Right lobe of liver (tissue), 6 donors: Measurements from ENCODE around the gene SLC5A3. TPM values are rescaled to one million over a fixed set of nuclear protein-coding genes. Genes with fewer than 3 reads are reported as not detected.

Experiments
- ATAC-seq, 4 donors: fragments of 200-7000 bp; cut with Tn5 transposase; one replicate each; pipeline ENCODE4 v1.9.1; 2020; ENCODE audit warnings: mild to moderate bottlenecking in 4 of 4, moderate library complexity in 4 of 4
- DNase-seq, 3 donors: peaks; one replicate each; pipeline ENCODE4 v3.0.0-alpha.2; 2020
- H3K27ac ChIP-seq, 3 donors: fragments of 200-600 bp; one replicate each; pipeline ENCODE4 v1.8.0; 2022
- H3K27me3 ChIP-seq, 2 donors: fragments of 200-600 bp; one replicate each; pipeline ENCODE4 v1.8.0; 2022
- H3K36me3 ChIP-seq, 4 donors: fragments of 200-600 bp; sonication (generic) in 1 of 4; one replicate each; pipeline versions ENCODE4 v1.5.1 to v1.8.0; 2017 to 2022; ENCODE audit warnings: control low read depth in 1 of 4
- H3K4me1 ChIP-seq, 4 donors: fragments of 200-600 bp; sonication (generic) in 1 of 4; one replicate each; pipeline versions ENCODE4 v1.5.1 to v1.8.0; 2017 to 2022; ENCODE audit warnings: control low read depth in 1 of 4
- H3K4me3 ChIP-seq, 3 donors: fragments of 200-600 bp; one replicate each; pipeline ENCODE4 v1.8.0; 2022
- H3K9me3 ChIP-seq, 4 donors: fragments of 200-600 bp; sonication (generic) in 1 of 4; one replicate each; pipeline versions ENCODE4 v1.5.1 to v1.8.0; 2017 to 2022; ENCODE audit warnings: control low read depth in 1 of 4
- POLR2A ChIP-seq: fragments of 450-650 bp; IDR thresholded peaks from one replicate; pipeline ENCODE4 v1.6.1; 2017; ENCODE audit warnings: antibody characterized with exemption, mild to moderate bottlenecking
- WGBS: methylation state at CpG from one replicate; pipeline ENCODE4 v1.1.6; 2018; ENCODE audit warnings: low coverage, low lambda C conversion rate; ENCODE audit not compliant: insufficient coverage; ENCODE audit errors: missing lambda C conversion rate; 5-methylcytosine and 5-hydroxymethylcytosine counted together
- intact Hi-C, 2 donors: fragments of 100-400 bp; cut with DNase I; formaldehyde crosslinking; loops; one replicate each; pipeline versions ENCODE4 v1.11.2 to v1.14.1; 2022
- total RNA-seq, 6 experiments: library from RNA; depleted of rRNA in 2 of 6; stranded (reverse); fragments of >200 nt in 2 of 6; fragmentation: NEBNext Ultra II Directional in 3 of 6; extraction: Animal tissue kit (Norgen Biotek cat#: 25700) in 3 of 6; gene quantifications; one replicate each; pipeline versions ENCODE4 v1.1.0 to v1.2.4, GENCODE V29; 2016 to 2023
- TF ChIP-seq, protein P1 (sequence below), 4 donors: fragments of 200-600 bp in 3 of 4; fragments of 450-650 bp in 1 of 4; IDR thresholded peaks; one replicate each; pipeline versions ENCODE4 v1.5.1 to v1.8.0; 2016 to 2022; ENCODE audit warnings: antibody characterized with exemption in 4 of 4, mild to moderate bottlenecking in 2 of 4
- donor health status: DM: no; HTN: yes; CAD: no.
- donor health status: DM: no; HTN: no; CAD: no.
- donor health status: DM: no; HTN: no; CAD: no.
- donor health status: DM: no; HTN: yes; CAD: no.
- donor health status: DM: no; HTN: yes; CAD: no.

The SLC5A3 gene
- total RNA-seq, 6 experiments from 2014 or later: 8.0 to 12.7 (median 10.1) TPM

GRCh38 chr21:34029743-34030528, 43.4 kb upstream of the SLC5A3 start:
- ATAC-seq: peak; percentile 82 to 96 (median 92)
- whole genome bisulfite sequencing: 40% methylated on average over 12 of the region's 13 CpGs
- no peaks in the 10 kb centered on the region for H3K27me3 ChIP-seq
- no peaks in the 10 kb centered on the region for H3K36me3 ChIP-seq
- no peaks in the 10 kb centered on the region for H3K4me1 ChIP-seq
- intact Hi-C loops: no loop called here
- TF ChIP-seq, protein P1, sequence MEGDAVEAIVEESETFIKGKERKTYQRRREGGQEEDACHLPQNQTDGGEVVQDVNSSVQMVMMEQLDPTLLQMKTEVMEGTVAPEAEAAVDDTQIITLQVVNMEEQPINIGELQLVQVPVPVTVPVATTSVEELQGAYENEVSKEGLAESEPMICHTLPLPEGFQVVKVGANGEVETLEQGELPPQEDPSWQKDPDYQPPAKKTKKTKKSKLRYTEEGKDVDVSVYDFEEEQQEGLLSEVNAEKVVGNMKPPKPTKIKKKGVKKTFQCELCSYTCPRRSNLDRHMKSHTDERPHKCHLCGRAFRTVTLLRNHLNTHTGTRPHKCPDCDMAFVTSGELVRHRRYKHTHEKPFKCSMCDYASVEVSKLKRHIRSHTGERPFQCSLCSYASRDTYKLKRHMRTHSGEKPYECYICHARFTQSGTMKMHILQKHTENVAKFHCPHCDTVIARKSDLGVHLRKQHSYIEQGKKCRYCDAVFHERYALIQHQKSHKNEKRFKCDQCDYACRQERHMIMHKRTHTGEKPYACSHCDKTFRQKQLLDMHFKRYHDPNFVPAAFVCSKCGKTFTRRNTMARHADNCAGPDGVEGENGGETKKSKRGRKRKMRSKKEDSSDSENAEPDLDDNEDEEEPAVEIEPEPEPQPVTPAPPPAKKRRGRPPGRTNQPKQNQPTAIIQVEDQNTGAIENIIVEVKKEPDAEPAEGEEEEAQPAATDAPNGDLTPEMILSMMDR (IDR thresholded peaks at IDR 0.05): no peak
- TF ChIP-seq POLR2A: no peak
- no peak overlapping the region for H3K27ac ChIP-seq
- DNase-seq: peak in 1 of 3 donors; percentile 54
- H3K4me3 ChIP-seq: no peak overlapping the region
- H3K9me3 ChIP-seq: no peaks in the 10 kb centered on the region

DNA sequence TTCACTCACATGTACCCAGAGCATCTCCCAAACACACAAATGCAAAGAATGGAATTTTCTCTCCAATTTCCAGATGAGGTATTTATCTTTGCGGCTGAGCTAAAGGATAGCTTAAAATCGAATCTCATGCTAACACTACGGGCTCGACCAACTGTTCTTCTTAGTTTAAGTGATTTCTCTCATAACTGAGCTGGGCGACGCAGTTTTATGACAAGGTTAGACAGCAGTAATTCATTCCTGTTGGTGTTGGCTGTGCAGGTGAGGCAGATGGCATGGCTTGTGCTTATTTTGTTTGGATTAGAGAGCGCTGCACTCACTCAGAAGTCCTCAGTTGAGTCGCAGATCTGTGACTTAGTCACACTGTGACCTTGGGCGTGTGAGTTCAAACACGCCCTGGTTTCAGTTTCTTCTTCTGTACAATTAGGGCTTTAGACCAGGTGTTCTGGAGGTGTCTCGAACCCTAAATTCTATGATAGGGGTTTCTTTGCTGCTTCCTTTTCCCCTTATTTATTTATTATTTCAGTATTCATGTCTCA, 41.5 kb upstream of the SLC5A3 start:
- H3K4me3 ChIP-seq: no peak overlapping the region
- no peak overlapping the region for H3K27ac ChIP-seq
- no peaks in the 10 kb centered on the region for H3K27me3 ChIP-seq
- 83% methylated on average over 11 of the region's 11 CpGs for WGBS
- DNase-seq (no peak), ATAC-seq (peak in 1 of 4 donors; percentile 25)
- H3K9me3 ChIP-seq: no peaks in the 10 kb centered on the region
- TF ChIP-seq POLR2A: no peak
- TF ChIP-seq, protein P1 (IDR thresholded peaks at IDR 0.05): no peak
- intact Hi-C loops: no loop called here
- no peaks in the 10 kb centered on the region for H3K4me1 ChIP-seq
- H3K36me3 ChIP-seq: no peaks in the 10 kb centered on the region

- peaks cover 0 to 10% (median 2%) of the 10 kb centered on the region in 4 donors for H3K4me1 ChIP-seq
- no peak overlapping the region for H3K4me3 ChIP-seq
- no peak overlapping the region for H3K27ac ChIP-seq
- no peak for TF ChIP-seq POLR2A
- TF ChIP-seq, protein P1 (IDR thresholded peaks at IDR 0.05): no peak
- ATAC-seq (no peak), DNase-seq (no peak)
- WGBS: 63% methylated on average over 8 of the region's 8 CpGs
- no peaks in the 10 kb centered on the region for H3K27me3 ChIP-seq
- intact Hi-C loops: no loop called here
- no peaks in the 10 kb centered on the region for H3K9me3 ChIP-seq
- H3K36me3 ChIP-seq: no peaks in the 10 kb centered on the region
These were observed 38.9 kb upstream of the SLC5A3 start for GRCh38 chr21:34034369-34035014.

DNA sequence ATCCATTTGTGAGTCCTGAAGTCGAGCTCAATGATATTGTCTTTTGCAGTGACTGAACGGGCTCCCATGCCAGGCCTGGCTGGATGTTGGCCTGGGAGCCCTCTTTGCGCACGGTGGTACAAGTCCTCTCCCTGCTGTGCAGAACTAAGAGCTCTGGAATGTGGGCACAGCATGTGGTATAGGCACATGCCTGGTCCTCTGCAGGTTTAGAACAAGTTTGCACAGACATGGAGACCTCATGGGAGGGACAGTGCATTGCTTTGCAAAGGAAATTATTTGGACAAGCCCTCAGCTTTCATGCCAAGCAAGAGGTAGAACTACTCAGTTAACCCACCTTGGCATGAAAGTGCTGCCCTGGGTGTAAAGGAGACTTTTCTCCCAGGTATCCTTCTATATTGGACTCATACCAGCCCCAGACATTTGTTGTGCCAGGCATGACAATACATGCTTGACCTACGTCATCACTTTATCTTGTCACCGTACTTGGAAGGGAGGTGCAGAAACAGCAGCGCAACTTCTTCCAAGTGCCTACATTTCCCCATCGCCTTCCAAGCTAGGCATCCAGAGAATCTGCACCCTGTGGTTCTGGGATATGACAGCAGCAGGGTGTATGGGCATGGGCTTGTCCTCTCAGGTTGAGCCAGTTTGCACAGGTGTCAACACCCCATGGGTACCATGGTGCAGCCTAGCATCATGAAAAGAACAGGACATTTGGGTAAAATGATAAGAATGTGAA, 37.6 kb upstream of the SLC5A3 start:
- ATAC-seq (no peak), DNase-seq (no peak)
- Histone ChIP-seq H3K27ac (no peak overlapping the region), H3K4me1 (peaks cover 0 to 17% (median 3%) of the 10 kb centered on the region in 4 donors), H3K9me3 (no peaks in the 10 kb centered on the region), H3K27me3 (no peaks in the 10 kb centered on the region), H3K36me3 (no peaks in the 10 kb centered on the region), H3K4me3 (no peak overlapping the region)
- 100% methylated on average over 7 of the region's 8 CpGs for WGBS
- TF ChIP-seq POLR2A: no peak
- TF ChIP-seq, protein P1 (IDR thresholded peaks at IDR 0.05): no peak
- intact Hi-C loops: no loop called here
